H7 (cell line): ENCODE data around the gene EXD3. TPM values are rescaled to one million over a fixed set of nuclear protein-coding genes. Genes with fewer than 3 reads are reported as not detected.

Experiments used
- DNase-seq: peaks from one replicate; pipeline ENCODE4 v3.0.0; 2012
- H3K27me3 ChIP-seq: 2 replicates; pipeline ENCODE4 v1.6.0; 2011; ENCODE audit warnings: mild to moderate bottlenecking, low read length; ENCODE audit not compliant: control insufficient read depth, insufficient read depth
- H3K36me3 ChIP-seq: replicated peaks from 2 replicates; pipeline ENCODE4 v1.5.1; 2011; ENCODE audit warnings: low read length; ENCODE audit not compliant: control insufficient read depth, insufficient read depth
- H3K4me3 ChIP-seq: 2 replicates; pipeline ENCODE4 v1.5.1; 2011; ENCODE audit warnings: low read depth, mild to moderate bottlenecking, control low read depth, low read length, moderate library complexity; ENCODE audit not compliant: insufficient read depth
- total RNA-seq: library from RNA; depleted of rRNA; stranded (reverse); fragments of >200 nt; shearing (Covaris generic); gene quantifications from 2 replicates; pipeline ENCODE4 v1.2.3, GENCODE V29; 2014

The EXD3 gene
- total RNA-seq, 1 experiment from 2014 or later: 7.0 TPM

- Histone ChIP-seq H3K36me3 (no peaks in the 10 kb centered on the region), H3K4me3 (no peak overlapping the region), H3K27me3 (no peaks in the 10 kb centered on the region)
- no peak for DNase-seq
Measured at GRCh38 chr9:137325124-137325523, 97.8 kb downstream of the EXD3 start.

GRCh38 chr9:137323531-137324331 is 99.2 kb downstream of the EXD3 start:
- H3K27me3 ChIP-seq: no peaks in the 10 kb centered on the region
- H3K4me3 ChIP-seq: no peak overlapping the region
- peak; percentile 56 for DNase-seq
- no peaks in the 10 kb centered on the region for H3K36me3 ChIP-seq

GRCh38 chr9:137321726-137322361 is 101.1 kb downstream of the EXD3 start:
- Histone ChIP-seq H3K27me3 (no peaks in the 10 kb centered on the region), H3K4me3 (no peak overlapping the region), H3K36me3 (no peaks in the 10 kb centered on the region)
- peak; percentile 50 for DNase-seq

- H3K36me3 ChIP-seq: no peaks in the 10 kb centered on the region
- no peaks in the 10 kb centered on the region for H3K27me3 ChIP-seq
- peak; percentile 86 for DNase-seq
- H3K4me3 ChIP-seq: no peak overlapping the region
Measured at GRCh38 chr9:137320555-137321384, 102.2 kb downstream of the EXD3 start.

DNA sequence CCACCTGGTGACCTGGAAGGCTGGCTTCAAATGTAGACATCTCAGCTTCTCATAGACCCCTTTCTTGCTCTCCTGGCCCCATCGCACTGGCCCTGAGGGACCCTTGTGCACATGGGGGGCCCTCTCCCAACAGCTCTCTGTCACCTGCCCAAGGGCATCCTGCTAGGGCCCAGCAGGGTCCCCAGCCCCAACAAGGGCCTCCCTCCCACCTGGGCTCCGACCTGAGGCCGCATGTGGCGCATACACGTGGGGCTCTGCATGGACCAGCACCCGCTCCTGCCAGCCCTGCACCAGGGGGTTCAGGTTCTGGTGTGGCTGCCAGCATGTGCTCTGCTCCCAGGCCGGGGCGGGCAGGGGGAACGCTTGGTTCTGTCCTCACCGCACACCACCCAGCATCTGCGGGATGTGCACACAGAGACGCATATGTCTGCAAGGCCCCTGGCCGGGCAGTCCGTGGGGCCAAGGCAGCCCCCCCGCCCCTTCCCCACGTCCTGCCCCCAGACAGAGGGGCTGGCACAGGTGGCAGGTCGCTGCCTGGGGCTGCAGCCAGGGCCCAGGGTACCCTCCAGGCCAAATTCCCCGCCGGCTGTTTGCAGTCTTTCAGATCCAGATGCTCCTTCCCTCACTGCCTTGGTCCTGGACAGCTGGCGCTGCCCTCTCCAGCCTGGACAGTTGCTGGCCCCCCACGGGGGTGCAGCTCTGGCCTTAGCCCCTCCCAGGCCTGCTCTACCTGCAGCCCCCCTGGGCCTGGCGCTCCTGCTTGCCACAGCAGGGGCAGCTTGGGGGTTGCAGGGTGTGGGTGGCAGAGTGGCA is 103.0 kb downstream of the EXD3 start:
- Histone ChIP-seq H3K36me3 (no peaks in the 10 kb centered on the region), H3K27me3 (no peaks in the 10 kb centered on the region), H3K4me3 (no peak overlapping the region)
- peak; percentile 62 for DNase-seq

DNA sequence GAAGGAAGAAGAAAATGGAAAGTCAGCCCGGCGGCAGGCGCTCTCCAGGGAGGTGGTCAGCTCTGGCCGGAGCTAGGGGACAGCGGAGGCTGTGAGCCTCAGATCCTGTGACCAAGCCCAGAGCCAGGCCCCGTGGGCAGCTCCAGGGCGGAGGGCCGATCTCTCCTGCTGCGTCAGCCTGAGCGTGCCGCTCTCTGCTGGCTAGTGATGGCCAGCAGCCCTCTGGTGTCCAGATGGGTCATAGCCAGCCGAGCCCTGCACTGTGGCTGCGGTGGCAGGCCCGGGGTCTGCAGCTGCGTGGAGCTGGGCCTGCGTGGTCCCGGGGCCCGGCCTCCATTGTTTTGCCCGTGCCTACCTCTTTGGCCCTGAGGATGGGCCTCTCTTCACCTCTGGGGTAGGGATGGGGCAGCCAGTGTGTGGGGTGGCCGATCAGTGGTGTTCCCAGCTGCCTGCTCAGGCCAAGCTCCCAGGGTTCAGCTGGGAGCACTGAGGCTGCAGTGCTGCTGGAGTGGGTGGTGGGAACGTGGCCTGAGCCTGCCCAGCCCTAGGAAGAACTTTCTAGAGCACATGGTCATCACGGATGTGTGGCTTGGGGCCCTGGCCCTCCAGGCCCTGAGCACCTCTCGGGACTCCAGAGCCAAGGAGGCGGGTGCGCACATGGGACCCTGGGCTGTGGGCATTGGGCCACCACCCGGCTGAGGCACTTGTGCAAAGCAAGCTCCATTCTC is 103.8 kb downstream of the EXD3 start:
- Histone ChIP-seq H3K4me3 (no peak overlapping the region), H3K36me3 (no peaks in the 10 kb centered on the region), H3K27me3 (no peaks in the 10 kb centered on the region)
- peak; percentile 89 for DNase-seq

DNA sequence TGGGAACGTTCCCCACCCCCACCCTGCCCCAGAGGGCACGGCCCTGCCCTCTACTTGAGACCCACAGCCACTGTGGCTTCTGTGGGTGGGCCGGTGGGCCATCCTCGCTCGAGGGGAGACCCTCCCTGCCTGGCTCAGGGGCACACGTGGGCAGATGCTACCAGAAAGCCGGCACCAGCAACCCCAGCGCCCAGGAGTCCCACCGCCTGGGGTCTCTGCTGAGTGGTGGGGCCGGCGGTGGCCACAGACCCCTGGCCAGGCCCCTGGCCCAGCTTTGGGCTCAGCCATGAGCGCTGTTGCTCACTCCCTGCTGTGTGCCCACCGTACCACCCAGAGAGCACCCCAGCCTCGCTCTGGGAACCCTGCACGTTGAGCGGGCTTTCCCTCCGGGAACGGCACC is 104.4 kb downstream of the EXD3 start:
- Histone ChIP-seq H3K4me3 (no peak overlapping the region), H3K27me3 (no peaks in the 10 kb centered on the region)

GRCh38 chr9:137317718-137318511 is 105.0 kb downstream of the EXD3 start:
- Histone ChIP-seq H3K36me3 (no peaks in the 10 kb centered on the region), H3K4me3 (no peak overlapping the region), H3K27me3 (no peaks in the 10 kb centered on the region)
- peak; percentile 67 for DNase-seq

More for the DNA sequence above, 104.4 kb downstream of the EXD3 start:
- H3K36me3 ChIP-seq: no peaks in the 10 kb centered on the region
- DNase-seq: peak; percentile 65

GRCh38 chr9:137317021-137317717 is 105.8 kb downstream of the EXD3 start:
- Histone ChIP-seq H3K36me3 (no peaks in the 10 kb centered on the region), H3K27me3 (no peaks in the 10 kb centered on the region), H3K4me3 (no peak overlapping the region)
- peak; percentile 78 for DNase-seq

GRCh38 chr9:137316012-137316981 is 106.7 kb downstream of the EXD3 start:
- Histone ChIP-seq H3K27me3 (no peaks in the 10 kb centered on the region), H3K36me3 (no peaks in the 10 kb centered on the region), H3K4me3 (peak overlapping the region; percentile 30)
- DNase-seq: peak; percentile 96

DNA sequence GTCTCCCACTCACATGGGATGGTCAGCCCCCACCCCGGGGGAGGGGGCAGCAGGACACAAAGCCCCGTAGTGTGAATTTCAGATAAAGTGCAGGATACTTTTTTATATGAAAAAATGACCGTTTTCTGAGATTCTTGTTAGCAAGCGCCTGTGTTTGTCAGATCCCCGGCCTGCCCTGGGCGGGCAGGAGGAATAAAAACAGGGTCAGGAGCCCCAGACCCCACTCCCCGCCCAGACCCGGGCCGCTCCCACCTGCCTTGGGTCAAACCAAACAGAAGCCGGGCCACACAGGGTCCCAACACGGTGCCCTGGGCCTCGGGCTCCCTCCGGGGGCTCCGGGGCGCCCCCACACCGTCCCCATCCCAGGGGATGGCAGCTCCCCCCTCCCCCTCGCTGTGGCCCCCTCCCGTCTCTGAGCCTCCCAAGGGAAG is 107.4 kb downstream of the EXD3 start:
- DNase-seq: peak; percentile 92
- H3K36me3 ChIP-seq: no peaks in the 10 kb centered on the region
- H3K4me3 ChIP-seq: peak overlapping the region; percentile 14
- H3K27me3 ChIP-seq: no peaks in the 10 kb centered on the region
